ENCODE data around the gene AP3S2.

The AP3S2 gene

DNA sequence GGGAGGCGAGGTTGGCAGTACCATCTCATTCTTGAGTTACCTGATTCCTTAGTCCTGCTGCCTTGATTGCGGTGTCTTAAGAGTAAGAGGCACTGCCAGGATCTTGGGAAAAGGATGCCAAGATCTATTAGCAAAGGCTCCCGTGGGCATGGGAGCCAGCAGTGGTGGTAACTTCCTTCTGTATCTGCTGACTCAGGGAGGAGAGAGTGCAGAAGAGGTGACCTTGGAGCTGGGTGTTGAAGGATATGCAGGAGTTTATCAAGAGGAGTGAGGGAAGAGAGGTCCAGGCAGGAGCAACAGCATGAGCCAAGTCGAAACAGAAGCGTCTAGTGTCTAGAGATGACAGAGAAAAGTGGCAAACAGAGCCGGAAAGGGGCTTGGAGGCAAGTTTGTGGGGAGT, 113.2 kb downstream of the AP3S2 start:
- Histone ChIP-seq H3K27me3 (peaks cover 20 to 33% (median 27%) of the 10 kb centered on the region in 11 experiments), H3K27ac (peak overlapping the region in 4 of 11 experiments; percentile 4 to 77 (median 72); a peak in 6 of 22 replicates), H3K4me1 (peaks cover 39 to 91% (median 47%) of the 10 kb centered on the region in 10 experiments), H3K9me3 (replicated peaks in 1 of 11) (no peaks in the 10 kb centered on the region), H3K36me3 (peaks cover 0 to 15% (median 0%) of the 10 kb centered on the region in 11 experiments; a peak in 4 of 22 replicates), H3K4me2 (peak overlapping the region; percentile 41 to 92 (median 69)), H3K9ac (peak overlapping the region in 3 of 11 experiments; percentile 45 to 65 (median 49); a peak in 5 of 22 replicates), H4K20me1 (peaks cover 0 to 5% (median 0%) of the 10 kb centered on the region in 11 experiments; a peak in 1 of 22 replicates), H3K4me3 (no peak overlapping the region; a peak in 1 of 20 replicates)
- TF ChIP-seq Cebpa-rat (IDR thresholded peaks at IDR 0.05) = no peak
